Gastroesophageal sphincter (tissue), 4 donors: ENCODE measurements around the gene TIMM22. TPM values are rescaled to one million over a fixed set of nuclear protein-coding genes. Genes with fewer than 3 reads are reported as not detected.
"Not testable (repeated sequence)": the region's sequence is repeated elsewhere in the genome, so short reads cannot be mapped to it uniquely, and the experiment has no call there.

Source experiments
- ATAC-seq: fragments of 150-250 bp; one replicate; pipeline ENCODE4 v1.9.1; 2016; ENCODE audit warnings: mild to moderate bottlenecking, moderate library complexity
- H3K27ac ChIP-seq, 4 donors: fragments of 200-600 bp; sonication (generic) in 3 of 4; 1 replicate in 3 of 4; 2 replicates in 1 of 4; pipeline ENCODE4 v1.5.1; 2016 to 2019
- H3K27me3 ChIP-seq: fragments of 200-600 bp; sonication (generic); one replicate; pipeline ENCODE4 v1.5.1; 2019
- H3K36me3 ChIP-seq, 2 donors: fragments of 200-600 bp; sonication (generic); one replicate each; pipeline ENCODE4 v1.5.1; 2019; ENCODE audit warnings: control low read depth in 1 of 2
- H3K4me1 ChIP-seq, 3 donors: fragments of 200-600 bp; sonication (generic); 1 replicate in 2 of 3; 2 replicates in 1 of 3; pipeline ENCODE4 v1.5.1; 2016 to 2019; ENCODE audit warnings: control low read depth in 2 of 3
- H3K4me3 ChIP-seq, 2 donors: fragments of 200-600 bp; sonication (generic); one replicate each; pipeline ENCODE4 v1.5.1; 2019; ENCODE audit warnings: mild to moderate bottlenecking in 1 of 2, moderate library complexity in 1 of 2
- H3K9me3 ChIP-seq, 3 donors: fragments of 200-600 bp; sonication (generic); one replicate each; pipeline ENCODE4 v1.5.1; 2017 to 2019; ENCODE audit warnings: control low read depth in 2 of 3
- EP300 ChIP-seq: sonication (generic); formaldehyde crosslinking; IDR thresholded peaks from one replicate; pipeline ENCODE4 v1.6.1; 2017; ENCODE audit warnings: antibody characterized with exemption, mild to moderate bottlenecking
- POLR2A ChIP-seq, 2 donors: fragments of 450-650 bp; IDR thresholded peaks; one replicate each; pipeline ENCODE4 v1.6.1; 2017; ENCODE audit warnings: antibody characterized with exemption in 2 of 2, mild to moderate bottlenecking in 2 of 2, moderate library complexity in 1 of 2
- POLR2AphosphoS5 ChIP-seq: sonication (generic); formaldehyde crosslinking; IDR thresholded peaks from one replicate; pipeline ENCODE4 v1.6.1; 2017; ENCODE audit warnings: antibody characterized with exemption
- WGBS, 2 donors: methylation state at CpG; one replicate each; pipeline ENCODE4 v1.1.5; 2018; ENCODE audit warnings: low coverage in 1 of 2; 5-methylcytosine and 5-hydroxymethylcytosine counted together
- total RNA-seq, 4 donors: library from RNA; depleted of rRNA; stranded (reverse); fragments of >200 nt; gene quantifications; one replicate each; pipeline ENCODE4 v1.1.0, GENCODE V29; 2016
- TF ChIP-seq, protein P1 (sequence below), 4 experiments: fragments of 200-600 bp in 2 of 4; fragments of 450-650 bp in 2 of 4; sonication (generic) in 1 of 4; IDR thresholded peaks; one replicate each; pipeline ENCODE4 v1.5.1; 2017 to 2019; ENCODE audit warnings: antibody characterized with exemption in 4 of 4, mild to moderate bottlenecking in 2 of 4, moderate library complexity in 2 of 4

Gene TIMM22
- total RNA-seq, 4 donors from 2014 or later: 13.7 to 20.9 (median 16.0) TPM

DNA sequence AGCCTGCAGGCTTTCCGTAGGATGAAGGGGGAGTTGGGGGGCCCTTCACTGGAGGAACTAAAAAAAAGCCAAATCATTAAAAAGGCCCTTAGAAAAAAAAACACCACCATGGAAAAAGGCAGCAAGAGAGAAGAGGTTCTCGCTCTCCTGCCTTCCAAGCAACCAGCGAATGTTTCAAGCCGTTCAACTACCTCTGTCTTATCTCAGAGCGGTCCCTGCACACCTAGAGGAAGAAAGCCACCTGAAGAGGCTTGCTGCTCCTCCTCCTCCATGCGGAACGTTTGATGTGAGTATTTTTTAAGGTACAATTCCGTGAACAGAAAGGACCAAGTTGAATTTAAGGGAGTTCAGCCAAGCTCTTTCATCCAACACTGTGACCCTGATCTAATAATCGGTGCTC lies 26.6 kb upstream of the TIMM22 start:
- Histone ChIP-seq H3K4me3 (peak overlapping the region; percentile 11 to 40), H3K4me1 (peaks cover 0 to 41% (median 9%) of the 10 kb centered on the region in 3 donors), H3K9me3 (no peaks in the 10 kb centered on the region), H3K27me3 (no peaks in the 10 kb centered on the region), H3K27ac (peak overlapping the region; percentile 50 to 79 (median 72)), H3K36me3 (no peaks in the 10 kb centered on the region)
- TF ChIP-seq EP300: no peak
- TF ChIP-seq POLR2A (IDR thresholded peaks at IDR 0.05): no peak
- TF ChIP-seq, protein P1, sequence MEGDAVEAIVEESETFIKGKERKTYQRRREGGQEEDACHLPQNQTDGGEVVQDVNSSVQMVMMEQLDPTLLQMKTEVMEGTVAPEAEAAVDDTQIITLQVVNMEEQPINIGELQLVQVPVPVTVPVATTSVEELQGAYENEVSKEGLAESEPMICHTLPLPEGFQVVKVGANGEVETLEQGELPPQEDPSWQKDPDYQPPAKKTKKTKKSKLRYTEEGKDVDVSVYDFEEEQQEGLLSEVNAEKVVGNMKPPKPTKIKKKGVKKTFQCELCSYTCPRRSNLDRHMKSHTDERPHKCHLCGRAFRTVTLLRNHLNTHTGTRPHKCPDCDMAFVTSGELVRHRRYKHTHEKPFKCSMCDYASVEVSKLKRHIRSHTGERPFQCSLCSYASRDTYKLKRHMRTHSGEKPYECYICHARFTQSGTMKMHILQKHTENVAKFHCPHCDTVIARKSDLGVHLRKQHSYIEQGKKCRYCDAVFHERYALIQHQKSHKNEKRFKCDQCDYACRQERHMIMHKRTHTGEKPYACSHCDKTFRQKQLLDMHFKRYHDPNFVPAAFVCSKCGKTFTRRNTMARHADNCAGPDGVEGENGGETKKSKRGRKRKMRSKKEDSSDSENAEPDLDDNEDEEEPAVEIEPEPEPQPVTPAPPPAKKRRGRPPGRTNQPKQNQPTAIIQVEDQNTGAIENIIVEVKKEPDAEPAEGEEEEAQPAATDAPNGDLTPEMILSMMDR (IDR thresholded peaks at IDR 0.05): no peak
- no peak for TF ChIP-seq POLR2AphosphoS5
- ATAC-seq: no peak
- WGBS, 2 donors: 67 to 71% methylated on average over 8 to 9 of the region's 9 CpGs

DNA sequence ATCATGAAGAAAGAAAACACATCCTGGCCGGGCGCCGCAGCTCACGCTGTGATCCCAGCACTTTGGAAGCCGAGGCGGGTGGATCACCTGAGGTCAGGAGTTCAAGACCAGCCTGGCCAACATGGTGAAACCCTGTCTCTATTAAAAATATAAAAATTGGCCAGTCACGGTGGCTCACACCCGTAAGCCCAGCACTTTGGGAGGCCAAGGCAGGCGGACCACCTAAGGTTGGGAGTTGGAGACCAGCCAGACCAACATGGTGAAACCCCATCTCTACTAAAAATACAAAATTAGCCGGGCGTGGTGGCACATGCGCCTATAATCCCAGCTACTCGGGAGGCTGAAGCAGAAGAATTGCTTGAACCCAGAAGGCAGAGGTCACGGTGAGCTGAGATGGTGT lies 25.1 kb upstream of the TIMM22 start:
- 68 to 100% methylated on average over 2 to 6 of the region's 14 CpGs for WGBS, 2 donors
- H3K4me3 ChIP-seq, ATAC-seq, H3K27me3 ChIP-seq, H3K36me3 ChIP-seq, H3K9me3 ChIP-seq: not testable (repeated sequence)
- Histone ChIP-seq H3K4me1 (peaks cover 0 to 51% (median 19%) of the 10 kb centered on the region in 3 donors), H3K27ac (peak overlapping the region in 1 of 4 donors; percentile 79)

DNA sequence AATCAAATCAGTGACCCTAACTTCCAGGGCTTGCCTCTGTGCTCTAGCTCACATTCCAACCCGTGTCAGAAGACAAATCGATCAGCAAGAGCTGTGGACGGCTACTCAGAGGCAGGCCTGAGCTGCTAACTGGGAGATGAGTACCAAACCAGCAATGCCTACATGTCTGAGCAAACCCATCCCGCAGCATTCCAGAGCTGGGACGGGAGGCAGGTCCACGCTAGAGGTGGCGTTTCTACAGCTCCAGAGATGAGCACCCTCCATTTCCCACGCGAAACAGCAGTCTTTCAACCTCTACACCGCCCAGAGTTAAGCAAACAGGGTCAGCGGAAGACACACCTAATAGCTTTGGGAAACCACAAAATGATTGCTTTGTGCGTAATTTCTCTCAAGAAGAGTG lies 23.9 kb upstream of the TIMM22 start:
- Histone ChIP-seq H3K27me3 (no peaks in the 10 kb centered on the region), H3K9me3 (no peaks in the 10 kb centered on the region), H3K4me3 (no peak overlapping the region), H3K36me3 (no peaks in the 10 kb centered on the region), H3K4me1 (peaks cover 0 to 63% (median 21%) of the 10 kb centered on the region in 3 donors), H3K27ac (peak overlapping the region in 1 of 4 donors; percentile 12)
- TF ChIP-seq, protein P1 (IDR thresholded peaks at IDR 0.05): no peak
- TF ChIP-seq POLR2AphosphoS5: no peak
- no peak for TF ChIP-seq POLR2A (IDR thresholded peaks at IDR 0.05)
- TF ChIP-seq EP300: no peak
- 40% methylated on average over 1 of the region's 12 CpGs; no CpG with 5 or more reads in 1 of the 2 donors for WGBS, 2 donors
- no peak for ATAC-seq

- Histone ChIP-seq H3K4me1 (peaks cover 0 to 57% (median 18%) of the 10 kb centered on the region in 3 donors), H3K27ac (peak overlapping the region in 2 of 4 donors; percentile 91 to 96)
- H3K27me3 ChIP-seq, H3K36me3 ChIP-seq, H3K9me3 ChIP-seq, H3K4me3 ChIP-seq, ATAC-seq: not testable (repeated sequence)
- WGBS, 2 donors: 60 to 88% methylated on average over 1 of the region's 2 CpGs
These were observed 22.2 kb upstream of the TIMM22 start for GRCh38 chr17:974778-975177.

- ATAC-seq: no peak
- H3K4me1 ChIP-seq: peaks cover 0 to 56% (median 24%) of the 10 kb centered on the region in 3 donors
- H3K27ac ChIP-seq: peak overlapping the region in 2 of 4 donors; percentile 91 to 96
- no peak for TF ChIP-seq EP300
- no peak for TF ChIP-seq POLR2A (IDR thresholded peaks at IDR 0.05)
- TF ChIP-seq, protein P1 (IDR thresholded peaks at IDR 0.05): no peak
- no peaks in the 10 kb centered on the region for H3K27me3 ChIP-seq
- WGBS, 2 donors: 27 to 40% methylated on average over 4 to 5 of the region's 5 CpGs
- no peaks in the 10 kb centered on the region for H3K9me3 ChIP-seq
- no peaks in the 10 kb centered on the region for H3K36me3 ChIP-seq
- H3K4me3 ChIP-seq: no peak overlapping the region
These were observed 21.5 kb upstream of the TIMM22 start for GRCh38 chr17:975371-975915.

- TF ChIP-seq, protein P1 (IDR thresholded peaks at IDR 0.05): no peak
- no peak for ATAC-seq
These were observed 20.6 kb upstream of the TIMM22 start for GRCh38 chr17:976312-976711.

More at GRCh38 chr17:976312-976711, 20.6 kb upstream of the TIMM22 start:
- H3K4me3 ChIP-seq: no peak overlapping the region
- peak overlapping the region in 2 of 4 donors; percentile 91 to 96 for H3K27ac ChIP-seq
- no peaks in the 10 kb centered on the region for H3K9me3 ChIP-seq
- H3K36me3 ChIP-seq: no peaks in the 10 kb centered on the region
- peaks cover 0 to 56% (median 28%) of the 10 kb centered on the region in 3 donors for H3K4me1 ChIP-seq
- 52 to 64% methylated on average over 6 of the region's 6 CpGs for WGBS, 2 donors
- H3K27me3 ChIP-seq: no peaks in the 10 kb centered on the region
